AG04450 (cell line): ENCODE results near the gene SFXN5. TPM values are rescaled to one million over a fixed set of nuclear protein-coding genes. Genes with fewer than 3 reads are reported as not detected.

Experiments
- CTCF ChIA-PET: fragments of 300-600, 350-600 bp; formaldehyde crosslinking; extraction: SDS; loops from one replicate; lab custom pipeline; 2022; ENCODE audit warnings: antibody characterized with exemption, inconsistent platforms; lab: Charles Lee
- POLR2A ChIA-PET: fragments of 350-600 bp; formaldehyde crosslinking; extraction: SDS; loops from one replicate; lab custom pipeline; 2021; ENCODE audit warnings: antibody characterized with exemption, inconsistent platforms; lab: Yijun Ruan, JAX
- DNase-seq: peaks from one replicate; pipeline ENCODE4 v3.0.0-alpha.2; 2011; ENCODE audit warnings: low read depth, low spot score
- H3K27ac ChIP-seq: one replicate; pipeline ENCODE4 v1.5.1; 2012; ENCODE audit warnings: low read depth, low read length, control low read depth
- H3K27me3 ChIP-seq: one replicate; pipeline ENCODE4 v1.6.0; 2012; ENCODE audit warnings: low read length; ENCODE audit not compliant: control insufficient read depth, insufficient read depth
- H3K4me3 ChIP-seq: 2 replicates; pipeline ENCODE4 v1.5.1; 2011; ENCODE audit warnings: mild to moderate bottlenecking, low read depth, low read length, control low read depth
- H3K9me3 ChIP-seq: 2 replicates; pipeline ENCODE4 v1.5.1; 2012; ENCODE audit warnings: low read length; ENCODE audit not compliant: control insufficient read depth, insufficient read depth
- polyA plus RNA-seq: library from polyadenylated mRNA; depleted of rRNA; stranded (reverse); fragments of >200 nt; gene quantifications from 2 replicates; pipeline ENCODE4 v1.2.3, GENCODE V29; 2011
- TF ChIP-seq, protein P1 (sequence below): IDR thresholded peaks from 2 replicates; pipeline ENCODE4 v1.5.1; 2011; ENCODE audit warnings: low read depth, low read length, control low read depth, inconsistent platforms

SFXN5 gene
- polyA plus RNA-seq, 1 experiment = 11.8 TPM

DNA sequence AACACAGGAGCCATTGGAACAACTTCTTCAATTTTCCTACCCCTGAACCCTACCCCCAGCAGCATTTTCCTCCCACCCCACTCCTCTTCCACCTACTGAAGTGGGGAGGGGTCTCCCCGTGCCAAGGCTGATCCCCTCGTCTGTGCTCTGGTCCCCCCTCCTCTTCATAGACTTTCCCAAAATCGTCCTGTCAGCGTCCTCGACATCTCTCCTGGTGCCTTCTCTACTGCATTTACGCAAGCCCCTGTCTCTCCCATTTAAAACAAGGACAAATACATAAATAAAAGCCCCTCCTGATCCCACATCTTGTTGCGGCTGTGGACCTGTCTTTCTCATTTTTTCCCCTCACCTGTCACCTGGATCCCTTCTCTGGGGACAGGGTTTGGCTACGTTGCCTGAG lies 112.0 kb downstream of the SFXN5 start:
- CTCF ChIA-PET = no interaction called here
- POLR2A ChIA-PET = no interaction called here
- TF ChIP-seq, protein P1, sequence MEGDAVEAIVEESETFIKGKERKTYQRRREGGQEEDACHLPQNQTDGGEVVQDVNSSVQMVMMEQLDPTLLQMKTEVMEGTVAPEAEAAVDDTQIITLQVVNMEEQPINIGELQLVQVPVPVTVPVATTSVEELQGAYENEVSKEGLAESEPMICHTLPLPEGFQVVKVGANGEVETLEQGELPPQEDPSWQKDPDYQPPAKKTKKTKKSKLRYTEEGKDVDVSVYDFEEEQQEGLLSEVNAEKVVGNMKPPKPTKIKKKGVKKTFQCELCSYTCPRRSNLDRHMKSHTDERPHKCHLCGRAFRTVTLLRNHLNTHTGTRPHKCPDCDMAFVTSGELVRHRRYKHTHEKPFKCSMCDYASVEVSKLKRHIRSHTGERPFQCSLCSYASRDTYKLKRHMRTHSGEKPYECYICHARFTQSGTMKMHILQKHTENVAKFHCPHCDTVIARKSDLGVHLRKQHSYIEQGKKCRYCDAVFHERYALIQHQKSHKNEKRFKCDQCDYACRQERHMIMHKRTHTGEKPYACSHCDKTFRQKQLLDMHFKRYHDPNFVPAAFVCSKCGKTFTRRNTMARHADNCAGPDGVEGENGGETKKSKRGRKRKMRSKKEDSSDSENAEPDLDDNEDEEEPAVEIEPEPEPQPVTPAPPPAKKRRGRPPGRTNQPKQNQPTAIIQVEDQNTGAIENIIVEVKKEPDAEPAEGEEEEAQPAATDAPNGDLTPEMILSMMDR = no peak
- Histone ChIP-seq H3K27me3 (no peaks in the 10 kb centered on the region), H3K27ac (no peak overlapping the region), H3K9me3 (no peaks in the 10 kb centered on the region), H3K4me3 (no peak overlapping the region)
- DNase-seq = no peak

DNA sequence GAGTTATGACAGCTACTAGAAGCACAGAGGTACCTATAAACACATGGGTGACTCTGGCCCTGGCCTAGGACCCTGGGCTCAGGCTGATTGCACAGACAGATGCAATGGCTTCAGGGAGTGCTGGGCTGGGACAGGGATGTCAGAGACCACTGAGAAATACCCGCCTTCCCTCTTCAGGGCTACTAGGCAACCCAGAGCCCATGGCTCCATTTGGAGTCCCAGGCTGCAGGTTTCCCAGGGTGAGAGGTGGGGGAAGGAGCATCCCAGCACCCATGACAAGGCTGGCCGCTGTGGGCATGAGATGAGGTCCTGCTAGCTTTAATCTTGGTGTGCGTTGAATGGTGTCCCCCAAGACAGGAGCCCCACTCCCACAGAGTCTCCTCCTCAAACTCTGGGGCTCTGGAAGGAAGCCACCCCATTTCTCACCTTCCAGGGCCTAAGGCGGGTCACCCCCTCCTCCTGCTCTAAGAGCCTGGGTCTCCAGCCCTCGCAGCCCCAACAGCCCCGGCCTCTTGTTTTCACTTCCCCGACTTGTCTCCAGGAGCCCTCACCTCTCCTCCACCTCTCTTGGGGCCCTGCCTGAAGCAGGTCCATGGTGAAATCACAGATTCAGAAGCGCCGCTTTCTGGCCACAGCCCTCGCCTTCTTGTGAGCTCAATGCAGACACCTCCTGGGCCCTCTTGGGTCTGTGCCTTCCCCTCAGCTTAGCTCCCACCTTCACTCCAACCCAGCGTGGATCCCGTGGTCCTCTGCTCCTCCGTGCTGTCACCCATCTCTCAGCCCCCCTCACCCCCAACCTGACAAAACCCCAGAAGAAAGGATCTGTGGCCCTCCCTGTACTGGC lies 112.7 kb downstream of the SFXN5 start:
- ChIA-PET POLR2A (no interaction called here), CTCF (interaction anchor here (0.8 kb wide), 1 partner anchor 15 kb away, joined by 3 read pairs; no protein-coding TSS in a partner anchor)
- no peak overlapping the region for H3K4me3 ChIP-seq
- DNase-seq = no peak
- H3K9me3 ChIP-seq = no peaks in the 10 kb centered on the region
- TF ChIP-seq, protein P1 = no peak
- H3K27me3 ChIP-seq = no peaks in the 10 kb centered on the region
- H3K27ac ChIP-seq = no peak overlapping the region

DNA sequence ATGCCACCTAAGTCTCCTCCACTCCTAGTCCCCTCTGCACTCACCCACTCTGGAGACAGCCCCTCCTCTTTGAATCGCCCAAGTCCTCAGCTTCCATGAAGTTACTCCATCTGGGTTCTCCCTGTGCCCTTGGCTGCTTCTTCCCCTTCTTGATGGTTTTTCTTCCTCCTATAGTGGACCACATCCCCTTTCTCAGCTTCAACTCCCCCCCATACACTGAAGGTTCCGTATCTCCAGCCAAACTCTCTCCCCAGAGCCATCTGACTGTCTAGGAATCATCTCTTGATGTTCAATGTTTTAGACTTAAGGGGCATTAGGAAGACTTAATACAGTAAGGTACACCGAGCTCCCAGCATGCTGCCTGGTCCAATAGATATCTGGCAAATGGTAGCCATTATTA lies 114.6 kb downstream of the SFXN5 start:
- no peak for DNase-seq
- ChIA-PET POLR2A (no interaction called here), CTCF (interaction anchor here (1.1 kb wide), 1 partner anchor 17 kb away, joined by 4 read pairs; no protein-coding TSS in a partner anchor)
- Histone ChIP-seq H3K9me3 (no peaks in the 10 kb centered on the region), H3K4me3 (no peak overlapping the region), H3K27ac (no peak overlapping the region), H3K27me3 (no peaks in the 10 kb centered on the region)
- TF ChIP-seq, protein P1 = no peak

DNA sequence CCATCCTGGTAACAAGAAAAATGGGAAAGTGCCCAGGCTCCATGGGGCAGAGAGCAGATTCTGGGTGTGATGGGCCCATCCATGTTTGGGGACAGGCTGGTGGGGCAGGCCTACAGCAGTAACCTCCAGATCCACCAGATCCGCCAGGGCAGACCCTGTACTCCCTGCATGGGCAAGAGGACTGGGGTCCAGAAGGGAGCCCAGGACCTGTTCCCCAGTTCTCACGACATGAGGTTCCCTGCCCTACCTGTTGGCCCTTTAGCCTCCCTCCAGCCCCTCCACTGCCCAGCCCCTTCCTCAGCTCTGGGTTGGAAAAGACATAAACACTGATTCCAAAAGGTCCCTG lies 115.5 kb downstream of the SFXN5 start:
- CTCF ChIA-PET = interaction anchor here (1.1 kb wide), 1 partner anchor 18 kb away, joined by 4 read pairs; no protein-coding TSS in a partner anchor
- DNase-seq = no peak
- Histone ChIP-seq H3K27me3 (no peaks in the 10 kb centered on the region), H3K9me3 (no peaks in the 10 kb centered on the region), H3K27ac (no peak overlapping the region), H3K4me3 (no peak overlapping the region)
- TF ChIP-seq, protein P1 = no peak
- POLR2A ChIA-PET = no interaction called here
